Smooth muscle cell (in vitro differentiated cells): ENCODE measurements around the gene TMEM114. TPM values are rescaled to one million over a fixed set of nuclear protein-coding genes. Genes with fewer than 3 reads are reported as not detected.

Source experiments
- DNase-seq: peaks from one replicate; lab custom pipeline; 2025; ENCODE audit not compliant: unreplicated experiment; lab: John Stamatoyannopoulos, UW
- H2AFZ ChIP-seq: fragments of 200-600 bp; sonication (generic); 2 replicates; pipeline ENCODE4 v1.6.0; 2016; ENCODE audit warnings: antibody characterized with exemption, low read depth, mild to moderate bottlenecking
- H3F3A ChIP-seq: fragments of 200-600 bp; sonication (generic); 2 replicates; pipeline ENCODE4 v1.6.0; 2017; ENCODE audit warnings: antibody characterized with exemption, low read depth
- H3K27ac ChIP-seq: fragments of 200-600 bp; sonication (generic); 2 replicates; pipeline ENCODE4 v1.5.1; 2016; ENCODE audit warnings: low read depth, mild to moderate bottlenecking
- H3K27me3 ChIP-seq: fragments of 200-600 bp; sonication (generic); 2 replicates; pipeline ENCODE4 v1.6.1; 2016; ENCODE audit warnings: low read depth, mild to moderate bottlenecking
- H3K36me3 ChIP-seq: fragments of 200-600 bp; sonication (generic); 2 replicates; pipeline ENCODE4 v1.5.1; 2016; ENCODE audit warnings: low read depth
- H3K4me1 ChIP-seq: fragments of 200-600 bp; sonication (generic); 2 replicates; pipeline ENCODE4 v1.5.1; 2016; ENCODE audit warnings: low read depth
- H3K4me2 ChIP-seq: fragments of 200-600 bp; sonication (generic); 2 replicates; pipeline ENCODE4 v1.6.0; 2016; ENCODE audit warnings: mild to moderate bottlenecking
- H3K4me3 ChIP-seq: fragments of 200-600 bp; sonication (generic); 2 replicates; pipeline ENCODE4 v1.5.1; 2016; ENCODE audit warnings: mild to moderate bottlenecking
- H3K79me2 ChIP-seq: fragments of 200-600 bp; sonication (generic); 2 replicates; pipeline ENCODE4 v1.6.0; 2016; ENCODE audit warnings: low read depth, mild to moderate bottlenecking
- H3K9ac ChIP-seq: fragments of 200-600 bp; sonication (generic); 2 replicates; pipeline ENCODE4 v1.6.0; 2016; ENCODE audit warnings: low read depth
- H3K9me3 ChIP-seq: fragments of 200-600 bp; sonication (generic); replicated peaks from 2 replicates; pipeline ENCODE4 v1.5.1; 2016; ENCODE audit warnings: low read depth
- H4K20me1 ChIP-seq: fragments of 200-600 bp; sonication (generic); 2 replicates; pipeline ENCODE4 v1.6.0; 2016; ENCODE audit warnings: low read depth
- CTCF ChIP-seq: fragments of 200-600 bp; sonication (generic); IDR thresholded peaks from 2 replicates; pipeline ENCODE4 v1.5.1; 2017; ENCODE audit warnings: borderline replicate concordance, mild to moderate bottlenecking, antibody characterized with exemption; ENCODE audit not compliant: insufficient read depth, poor library complexity, severe bottlenecking
- WGBS: methylation state at CpG from one replicate; pipeline ENCODE4 v1.1.7; 2016; ENCODE audit warnings: low lambda C conversion rate; 5-methylcytosine and 5-hydroxymethylcytosine counted together
- polyA plus RNA-seq: library from polyadenylated mRNA; unstranded; fragments of >200 nt; fragmentation: Nextera tagmentation; extraction: Ambion mirVana; gene quantifications from 2 replicates; pipeline ENCODE4 v1.2.1, GENCODE V29; 2016
- total RNA-seq: library from RNA; depleted of rRNA; stranded (reverse); fragments of >200 nt; gene quantifications from 2 replicates; pipeline ENCODE4 v1.2.3, GENCODE V29; 2014

Gene TMEM114
- total and polyA plus RNA-seq, 2 experiments from 2014 or later, result not detected

- H3K4me3 ChIP-seq, result no peak overlapping the region
- no peak for DNase-seq
- H3K27me3 ChIP-seq, result peaks cover 6% of the 10 kb centered on the region
- TF ChIP-seq CTCF, result no peak
- no peaks in the 10 kb centered on the region for H3K79me2 ChIP-seq
- 88% methylated on average over 3 of the region's 3 CpGs for WGBS
- no peaks in the 10 kb centered on the region for H3F3A ChIP-seq
- no peak overlapping the region for H3K27ac ChIP-seq
- no peak overlapping the region for H3K4me2 ChIP-seq
- peaks cover 4% of the 10 kb centered on the region for H3K4me1 ChIP-seq
- H3K9me3 ChIP-seq, result no peaks in the 10 kb centered on the region
- no peak overlapping the region for H2AFZ ChIP-seq
- H3K36me3 ChIP-seq, result no peaks in the 10 kb centered on the region
- H4K20me1 ChIP-seq, result no peaks in the 10 kb centered on the region
- no peak overlapping the region for H3K9ac ChIP-seq
Measured at GRCh38 chr16:8548166-8548565, 42.1 kb downstream of the TMEM114 start.

GRCh38 chr16:8547762-8548161 lies 42.5 kb downstream of the TMEM114 start:
- DNase-seq, result no peak
- Histone ChIP-seq H2AFZ (no peak overlapping the region), H4K20me1 (no peaks in the 10 kb centered on the region), H3K9ac (no peak overlapping the region), H3K4me1 (no peaks in the 10 kb centered on the region), H3K36me3 (no peaks in the 10 kb centered on the region), H3K27ac (no peak overlapping the region), H3K79me2 (no peaks in the 10 kb centered on the region), H3K9me3 (no peaks in the 10 kb centered on the region), H3F3A (no peaks in the 10 kb centered on the region), H3K27me3 (peaks cover 2% of the 10 kb centered on the region), H3K4me3 (no peak overlapping the region), H3K4me2 (no peak overlapping the region)
- TF ChIP-seq CTCF, result no peak
- WGBS, result 89% methylated on average over 8 of the region's 8 CpGs

GRCh38 chr16:8544406-8544805 lies 45.9 kb downstream of the TMEM114 start:
- DNase-seq, result no peak
- WGBS, result 80% methylated on average over 5 of the region's 5 CpGs
- no peaks in the 10 kb centered on the region for H3K79me2 ChIP-seq
- no peaks in the 10 kb centered on the region for H3K36me3 ChIP-seq
- H3K4me3 ChIP-seq, result no peak overlapping the region
- H3K4me1 ChIP-seq, result no peaks in the 10 kb centered on the region
- no peak for TF ChIP-seq CTCF
- H3K27ac ChIP-seq, result no peak overlapping the region
- H2AFZ ChIP-seq, result no peak overlapping the region
- no peak overlapping the region for H3K4me2 ChIP-seq
- H4K20me1 ChIP-seq, result no peaks in the 10 kb centered on the region
- no peak overlapping the region for H3K9ac ChIP-seq
- no peaks in the 10 kb centered on the region for H3K27me3 ChIP-seq
- H3F3A ChIP-seq, result no peaks in the 10 kb centered on the region
- no peaks in the 10 kb centered on the region for H3K9me3 ChIP-seq

GRCh38 chr16:8543258-8543657 lies 47.1 kb downstream of the TMEM114 start:
- no peak overlapping the region for H3K27ac ChIP-seq
- WGBS, result 79% methylated on average over 3 of the region's 3 CpGs

More at GRCh38 chr16:8543258-8543657, 47.1 kb downstream of the TMEM114 start:
- no peak overlapping the region for H3K4me3 ChIP-seq
- H3K9me3 ChIP-seq, result no peaks in the 10 kb centered on the region
- H3K4me1 ChIP-seq, result no peaks in the 10 kb centered on the region
- H3F3A ChIP-seq, result no peaks in the 10 kb centered on the region
- H3K4me2 ChIP-seq, result no peak overlapping the region
- H3K79me2 ChIP-seq, result no peaks in the 10 kb centered on the region
- no peaks in the 10 kb centered on the region for H3K27me3 ChIP-seq
- no peak for TF ChIP-seq CTCF
- no peak for DNase-seq
- no peak overlapping the region for H3K9ac ChIP-seq
- no peak overlapping the region for H2AFZ ChIP-seq
- no peaks in the 10 kb centered on the region for H3K36me3 ChIP-seq
- no peaks in the 10 kb centered on the region for H4K20me1 ChIP-seq
